Measurements from ENCODE around the gene FOXRED1. TPM values are rescaled to one million over a fixed set of nuclear protein-coding genes. Genes with fewer than 3 reads are reported as not detected.
A peak's percentile ranks its signal among the peaks of the same experiment; 100 is the strongest.

The FOXRED1 gene
- total RNA-seq, 6 experiments from 2014 or later = 10.4 to 15.9 (median 14.9) TPM

- DNase-seq = no peak
- Mint-ChIP-seq H3K9me3 (no peaks in the 10 kb centered on the region), H3K4me1 (ENCODE audit: low read depth) (peaks cover 26% of the 10 kb centered on the region), H3K27ac (no peak overlapping the region), H3K4me3 (no peak overlapping the region), H3K36me3 (ENCODE audit: low read depth) (no peaks in the 10 kb centered on the region), H3K27me3 (ENCODE audit: insufficient read depth) (no peaks in the 10 kb centered on the region; the same call in 1 of the 2 replicates)
- no peak for TF ChIP-seq CTCF (IDR thresholded peaks at IDR 0.05)
These were observed 42.4 kb upstream of the FOXRED1 start for GRCh38 chr11:126226334-126227084.

DNA sequence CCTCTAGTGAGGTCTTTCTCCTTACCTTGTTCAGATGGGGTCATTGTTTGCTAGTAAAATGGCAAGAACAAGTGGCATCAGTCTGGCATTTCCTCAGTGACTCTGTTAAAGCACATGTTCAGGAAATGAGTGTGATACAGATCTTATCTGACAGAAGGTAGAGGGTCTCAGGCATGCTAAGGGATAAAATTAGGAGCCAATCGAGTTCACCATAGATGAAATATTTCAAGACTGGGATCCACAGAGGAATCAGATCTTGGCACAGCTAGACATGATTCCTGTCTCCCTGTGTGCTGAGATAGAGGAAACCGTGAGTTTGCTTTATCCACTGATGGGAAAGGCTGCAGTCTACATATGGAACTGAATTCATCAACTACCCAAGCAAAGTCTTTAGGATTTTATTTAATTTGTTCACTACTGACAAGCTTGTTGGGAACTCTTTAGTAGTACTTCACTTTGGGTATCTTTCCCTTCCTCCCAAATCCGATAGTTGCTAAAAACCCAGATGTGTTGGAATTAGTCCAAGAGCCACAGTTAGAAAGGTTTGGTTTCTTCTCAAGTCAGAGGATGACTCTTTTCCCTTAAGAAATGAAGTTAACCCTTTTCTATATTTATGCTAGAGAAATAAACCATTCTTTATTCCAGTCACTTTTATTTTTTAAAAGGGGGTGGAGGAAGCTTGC is 39.0 kb upstream of the FOXRED1 start:
- Mint-ChIP-seq H3K27me3 (ENCODE audit: insufficient read depth) (no peaks in the 10 kb centered on the region; the same call in 1 of the 2 replicates), H3K4me1 (ENCODE audit: low read depth) (peaks cover 33% of the 10 kb centered on the region), H3K4me3 (no peak overlapping the region), H3K27ac (no peak overlapping the region), H3K36me3 (ENCODE audit: low read depth) (no peaks in the 10 kb centered on the region), H3K9me3 (no peaks in the 10 kb centered on the region)
- TF ChIP-seq CTCF (IDR thresholded peaks at IDR 0.05) = no peak
- DNase-seq = no peak

DNA sequence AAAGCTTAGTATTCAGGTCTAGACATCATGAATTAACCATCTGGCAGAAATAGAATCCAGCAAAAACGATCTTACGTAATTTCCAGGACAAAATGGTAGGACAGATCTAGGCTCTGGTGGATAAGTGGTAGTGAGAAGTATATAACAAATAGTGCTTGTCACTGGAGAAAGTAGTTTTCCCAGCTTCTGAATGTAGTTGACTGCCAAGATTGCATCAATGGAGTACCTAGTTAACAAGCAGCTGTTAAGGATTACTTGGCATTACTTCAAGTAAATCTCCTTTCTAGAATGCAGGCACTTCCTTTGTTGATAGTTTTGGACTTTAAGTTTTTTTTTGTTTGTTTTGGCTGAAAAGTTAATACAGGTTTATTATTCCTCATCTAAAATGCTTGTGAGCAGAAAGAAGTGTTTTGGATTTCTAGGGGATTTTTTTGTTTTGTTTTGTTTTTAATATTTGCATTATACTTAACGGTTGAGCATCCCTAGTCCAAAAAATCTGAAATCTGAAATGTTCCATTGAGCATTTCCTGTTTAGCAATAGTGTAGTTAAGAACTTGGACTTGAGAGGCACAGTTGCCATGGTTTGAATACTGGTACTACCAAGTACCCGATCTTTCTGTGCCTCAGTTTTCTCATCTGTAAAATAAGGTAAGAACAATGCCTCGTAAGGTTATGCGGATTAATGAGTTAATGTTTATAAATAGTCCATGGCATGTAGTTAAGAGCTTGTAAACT is 37.1 kb upstream of the FOXRED1 start:
- H3K9me3 Mint-ChIP-seq = no peaks in the 10 kb centered on the region
- peaks cover 29% of the 10 kb centered on the region for H3K4me1 Mint-ChIP-seq (ENCODE audit: low read depth)
- H3K27ac Mint-ChIP-seq = no peak overlapping the region
- DNase-seq = peak; percentile 13
- peaks cover 9% of the 10 kb centered on the region for H3K36me3 Mint-ChIP-seq (ENCODE audit: low read depth)
- no peak overlapping the region for H3K4me3 Mint-ChIP-seq
- no peak for TF ChIP-seq CTCF (IDR thresholded peaks at IDR 0.05)
- no peaks in the 10 kb centered on the region for H3K27me3 Mint-ChIP-seq (ENCODE audit: insufficient read depth)

GRCh38 chr11:126232683-126233082 is 36.3 kb upstream of the FOXRED1 start:
- Mint-ChIP-seq H3K27me3 (ENCODE audit: insufficient read depth) (no peaks in the 10 kb centered on the region), H3K4me1 (ENCODE audit: low read depth) (peaks cover 29% of the 10 kb centered on the region), H3K9me3 (no peaks in the 10 kb centered on the region), H3K4me3 (no peak overlapping the region), H3K36me3 (ENCODE audit: low read depth) (peaks cover 9% of the 10 kb centered on the region), H3K27ac (no peak overlapping the region)
- TF ChIP-seq CTCF (IDR thresholded peaks at IDR 0.05) = no peak
- no peak for DNase-seq

- Mint-ChIP-seq H3K9me3 (no peaks in the 10 kb centered on the region), H3K4me1 (ENCODE audit: low read depth) (peaks cover 29% of the 10 kb centered on the region), H3K27me3 (ENCODE audit: insufficient read depth) (no peaks in the 10 kb centered on the region), H3K27ac (no peak overlapping the region), H3K36me3 (ENCODE audit: low read depth) (peaks cover 13% of the 10 kb centered on the region), H3K4me3 (no peak overlapping the region)
- no peak for TF ChIP-seq CTCF (IDR thresholded peaks at IDR 0.05)
- DNase-seq = peak; percentile 9
These were observed 35.6 kb upstream of the FOXRED1 start for GRCh38 chr11:126233391-126233790.

All from HFFc6 (cell line).